IPS-15b (cell line): Measurements from ENCODE around the gene ZNF488.

Source experiments
- H3K27me3 ChIP-seq: one replicate; pipeline ENCODE4 v1.6.1; 2013; ENCODE audit warnings: low read length; ENCODE audit not compliant: control insufficient read depth, insufficient read depth
- H3K36me3 ChIP-seq: one replicate; pipeline ENCODE4 v1.6.1; 2013; ENCODE audit warnings: low read length; ENCODE audit not compliant: control insufficient read depth, insufficient read depth
- H3K4me1 ChIP-seq: one replicate; pipeline ENCODE4 v1.6.1; 2013; ENCODE audit warnings: mild to moderate bottlenecking, low read length; ENCODE audit not compliant: control insufficient read depth, insufficient read depth
- H3K4me3 ChIP-seq: one replicate; pipeline ENCODE4 v1.5.1; 2013; ENCODE audit warnings: low read depth, low read length
- H3K9ac ChIP-seq: one replicate; pipeline ENCODE4 v1.6.1; 2013; ENCODE audit warnings: low read depth, mild to moderate bottlenecking, low read length
- H3K9me3 ChIP-seq: one replicate; pipeline ENCODE4 v1.6.1; 2013; ENCODE audit warnings: mild to moderate bottlenecking, low read length; ENCODE audit not compliant: control insufficient read depth, insufficient read depth

Gene ZNF488

DNA sequence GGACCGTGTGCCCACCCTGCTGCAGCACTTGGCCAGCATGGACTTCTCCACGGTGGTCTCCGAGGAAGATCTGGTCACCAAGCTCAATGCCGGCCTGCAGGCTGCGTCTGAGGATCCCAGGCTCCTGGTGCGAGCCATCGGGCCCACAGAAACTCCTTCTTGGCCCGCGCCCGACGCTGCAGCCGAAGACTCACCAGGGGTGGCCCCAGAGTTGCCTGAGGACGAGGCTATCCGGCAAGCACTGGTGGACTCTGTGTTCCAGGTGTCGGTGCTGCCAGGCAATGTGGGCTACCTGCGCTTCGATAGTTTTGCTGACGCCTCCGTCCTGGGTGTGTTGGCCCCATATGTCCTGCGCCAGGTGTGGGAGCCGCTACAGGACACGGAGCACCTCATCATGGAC is 34.6 kb downstream of the ZNF488 start:
- H3K9ac ChIP-seq, result no peak overlapping the region
- H3K27me3 ChIP-seq, result no peaks in the 10 kb centered on the region
- H3K4me3 ChIP-seq, result no peak overlapping the region
- H3K36me3 ChIP-seq, result no peaks in the 10 kb centered on the region
- H3K9me3 ChIP-seq, result no peaks in the 10 kb centered on the region
- no peaks in the 10 kb centered on the region for H3K4me1 ChIP-seq

DNA sequence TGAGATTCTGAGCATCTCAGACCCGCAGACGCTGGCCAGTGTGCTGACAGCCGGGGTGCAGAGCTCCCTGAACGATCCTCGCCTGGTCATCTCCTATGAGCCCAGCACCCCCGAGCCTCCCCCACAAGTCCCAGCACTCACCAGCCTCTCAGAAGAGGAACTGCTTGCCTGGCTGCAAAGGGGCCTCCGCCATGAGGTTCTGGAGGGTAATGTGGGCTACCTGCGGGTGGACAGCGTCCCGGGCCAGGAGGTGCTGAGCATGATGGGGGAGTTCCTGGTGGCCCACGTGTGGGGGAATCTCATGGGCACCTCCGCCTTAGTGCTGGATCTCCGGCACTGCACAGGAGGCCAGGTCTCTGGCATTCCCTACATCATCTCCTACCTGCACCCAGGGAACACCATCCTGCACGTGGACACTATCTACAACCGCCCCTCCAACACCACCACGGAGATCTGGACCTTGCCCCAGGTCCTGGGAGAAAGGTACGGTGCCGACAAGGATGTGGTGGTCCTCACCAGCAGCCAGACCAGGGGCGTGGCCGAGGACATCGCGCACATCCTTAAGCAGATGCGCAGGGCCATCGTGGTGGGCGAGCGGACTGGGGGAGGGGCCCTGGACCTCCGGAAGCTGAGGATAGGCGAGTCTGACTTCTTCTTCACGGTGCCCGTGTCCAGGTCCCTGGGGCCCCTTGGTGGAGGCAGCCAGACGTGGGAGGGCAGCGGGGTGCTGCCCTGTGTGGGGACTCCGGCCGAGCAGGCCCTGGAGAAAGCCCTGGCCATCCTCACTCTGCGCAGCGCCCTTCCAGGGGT is 35.2 kb downstream of the ZNF488 start:
- H3K36me3 ChIP-seq, result no peaks in the 10 kb centered on the region
- H3K4me1 ChIP-seq, result no peaks in the 10 kb centered on the region
- no peak overlapping the region for H3K9ac ChIP-seq
- no peak overlapping the region for H3K4me3 ChIP-seq
- no peaks in the 10 kb centered on the region for H3K27me3 ChIP-seq
- no peaks in the 10 kb centered on the region for H3K9me3 ChIP-seq

DNA sequence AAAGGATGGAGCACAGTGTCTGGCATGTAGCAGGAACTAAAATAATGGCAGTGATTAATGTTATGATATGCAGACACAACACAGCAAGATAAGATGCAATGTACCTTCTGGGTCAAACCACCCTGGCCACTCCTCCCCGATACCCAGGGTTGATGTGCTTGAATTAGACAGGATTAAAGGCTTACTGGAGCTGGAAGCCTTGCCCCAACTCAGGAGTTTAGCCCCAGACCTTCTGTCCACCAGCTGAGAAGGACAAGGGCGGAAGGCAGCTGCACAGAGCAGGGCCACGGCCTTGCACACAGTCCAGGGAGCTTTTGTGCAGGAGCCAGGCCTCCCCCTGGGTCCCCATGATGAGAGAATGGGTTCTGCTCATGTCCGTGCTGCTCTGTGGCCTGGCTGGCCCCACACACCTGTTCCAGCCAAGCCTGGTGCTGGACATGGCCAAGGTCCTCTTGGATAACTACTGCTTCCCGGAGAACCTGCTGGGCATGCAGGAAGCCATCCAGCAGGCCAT is 35.9 kb downstream of the ZNF488 start, which contains the start of gene RBP3:
TSS of gene RBP3 (plus strand) at position 226 of the 514 bp plus-strand sequence. CDS start at position 348, 122 bp downstream.
- H3K9me3 ChIP-seq, result no peaks in the 10 kb centered on the region

DNA sequence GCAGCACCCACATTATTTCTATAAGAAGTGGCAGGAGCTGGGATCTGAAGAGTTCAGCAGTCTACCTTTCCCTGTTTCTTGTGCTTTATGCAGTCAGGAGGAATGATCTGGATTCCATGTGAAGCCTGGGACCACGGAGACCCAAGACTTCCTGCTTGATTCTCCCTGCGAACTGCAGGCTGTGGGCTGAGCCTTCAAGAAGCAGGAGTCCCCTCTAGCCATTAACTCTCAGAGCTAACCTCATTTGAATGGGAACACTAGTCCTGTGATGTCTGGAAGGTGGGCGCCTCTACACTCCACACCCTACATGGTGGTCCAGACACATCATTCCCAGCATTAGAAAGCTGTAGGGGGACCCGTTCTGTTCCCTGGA is 36.8 kb downstream of the ZNF488 start:
- Histone ChIP-seq H3K4me3 (no peak overlapping the region), H3K9me3 (no peaks in the 10 kb centered on the region), H3K27me3 (no peaks in the 10 kb centered on the region)

More for the DNA sequence above, 35.9 kb downstream of the ZNF488 start, which contains the start of gene RBP3:
- H3K4me1 ChIP-seq, result no peaks in the 10 kb centered on the region
- H3K36me3 ChIP-seq, result no peaks in the 10 kb centered on the region
- no peaks in the 10 kb centered on the region for H3K27me3 ChIP-seq
- H3K4me3 ChIP-seq, result no peak within 1 kb of the TSS
- H3K9ac ChIP-seq, result no peak within 1 kb of the TSS

DNA sequence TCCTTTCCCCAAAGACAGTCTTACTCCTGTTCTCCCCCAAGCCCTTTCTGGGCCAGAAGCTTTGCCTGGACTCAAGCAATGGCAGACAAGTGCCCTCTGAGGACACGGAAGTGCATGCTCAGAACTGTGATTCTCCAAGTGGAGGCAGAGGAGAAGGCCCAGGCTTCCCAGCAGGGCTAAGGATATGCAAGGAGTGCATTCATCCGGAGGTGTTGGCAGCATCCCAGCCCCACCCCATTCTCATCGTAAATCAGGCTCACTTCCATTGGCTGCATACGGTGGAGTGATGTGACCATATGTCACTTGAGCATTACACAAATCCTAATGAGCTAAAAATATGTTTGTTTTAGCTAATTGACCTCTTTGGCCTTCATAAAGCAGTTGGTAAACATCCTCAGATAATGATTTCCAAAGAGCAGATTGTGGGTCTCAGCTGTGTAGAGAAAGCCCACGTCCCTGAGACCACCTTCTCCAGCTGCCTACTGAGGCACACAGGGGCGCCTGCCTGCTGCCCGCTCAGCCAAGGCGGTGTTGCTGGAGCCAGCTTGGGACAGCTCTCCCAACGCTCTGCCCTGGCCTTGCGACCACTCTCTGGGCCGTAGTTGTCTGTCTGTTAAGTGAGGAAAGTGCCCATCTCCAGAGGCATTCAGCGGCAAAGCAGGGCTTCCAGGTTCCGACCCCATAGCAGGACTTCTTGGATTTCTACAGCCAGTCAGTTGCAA is 37.4 kb downstream of the ZNF488 start:
- no peaks in the 10 kb centered on the region for H3K9me3 ChIP-seq
- no peaks in the 10 kb centered on the region for H3K36me3 ChIP-seq
- H3K9ac ChIP-seq, result no peak overlapping the region
- no peaks in the 10 kb centered on the region for H3K27me3 ChIP-seq
- no peak overlapping the region for H3K4me3 ChIP-seq
- peaks cover 3% of the 10 kb centered on the region for H3K4me1 ChIP-seq

More for the DNA sequence above, 36.8 kb downstream of the ZNF488 start:
- Histone ChIP-seq H3K4me1 (peaks cover 3% of the 10 kb centered on the region), H3K9ac (no peak overlapping the region), H3K36me3 (no peaks in the 10 kb centered on the region)

DNA sequence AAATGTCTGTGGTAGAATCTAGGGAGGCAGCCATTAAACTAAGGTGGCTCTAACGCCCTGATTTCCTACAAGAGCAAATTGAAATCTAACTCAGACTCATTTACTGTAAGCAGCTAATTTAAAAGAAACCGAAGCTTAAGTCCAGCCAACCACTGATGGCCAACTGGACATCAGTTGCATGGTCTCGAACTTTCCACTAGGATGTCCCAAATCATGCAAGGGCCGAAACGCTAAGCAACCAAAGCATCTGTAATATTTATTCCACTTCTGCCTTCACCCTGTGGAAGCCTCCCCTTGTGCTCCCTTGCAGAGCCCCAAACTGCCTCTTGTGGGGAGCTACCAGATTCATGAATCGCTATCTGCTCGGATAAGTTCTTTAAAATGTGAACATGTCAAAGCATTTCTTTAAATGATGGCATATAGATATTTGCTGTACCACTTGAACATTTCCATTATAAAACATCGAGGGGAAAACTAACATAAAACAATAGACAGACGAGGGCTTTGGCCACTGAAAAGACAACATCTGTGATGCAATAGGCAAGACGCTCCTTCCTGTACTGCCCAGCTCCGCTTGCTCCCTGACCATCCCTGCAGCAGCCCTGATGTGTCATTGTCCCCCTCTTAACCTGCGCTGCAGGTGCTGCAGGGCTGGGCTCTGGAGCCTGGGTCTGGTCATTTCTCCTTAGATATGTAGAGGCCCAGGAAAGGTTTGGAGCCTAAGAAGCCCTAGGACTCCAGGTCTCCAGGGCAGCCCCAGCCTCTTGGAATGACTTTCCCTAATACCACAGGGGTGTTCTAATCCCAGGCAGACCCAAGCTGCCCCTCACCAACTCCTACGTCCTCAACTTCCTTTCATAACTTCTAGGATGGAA is 38.9 kb downstream of the ZNF488 start:
- Histone ChIP-seq H3K4me1 (peaks cover 3% of the 10 kb centered on the region), H3K9me3 (no peaks in the 10 kb centered on the region), H3K4me3 (no peak overlapping the region), H3K36me3 (no peaks in the 10 kb centered on the region), H3K9ac (no peak overlapping the region), H3K27me3 (no peaks in the 10 kb centered on the region)

DNA sequence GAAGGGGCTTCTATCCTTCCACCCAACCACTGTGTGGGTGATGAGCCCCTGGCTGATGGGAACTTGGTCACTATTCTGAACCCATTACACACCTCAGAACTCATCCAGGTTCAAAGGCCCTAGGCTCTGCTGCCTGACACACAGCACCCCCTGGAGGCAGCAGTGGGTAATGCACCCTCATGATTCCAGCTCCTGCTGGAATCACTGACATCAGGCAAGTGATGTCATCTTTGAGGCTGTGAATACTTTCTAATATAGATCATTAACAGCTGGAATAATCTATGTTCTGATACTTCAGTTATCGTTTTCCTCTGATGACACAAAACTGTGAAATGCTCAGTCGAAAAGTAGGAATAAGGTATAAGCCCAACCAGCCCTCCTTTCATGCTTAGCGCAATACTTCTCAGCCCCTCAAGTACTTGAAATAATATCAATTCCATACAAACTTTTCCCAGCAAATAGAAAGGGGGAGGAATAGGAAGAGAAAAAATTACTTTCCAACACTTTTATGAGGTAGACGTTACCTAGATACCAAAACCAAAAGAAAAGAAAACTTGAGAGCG is 43.4 kb downstream of the ZNF488 start:
- H3K9me3 ChIP-seq, result no peaks in the 10 kb centered on the region
- no peak overlapping the region for H3K4me3 ChIP-seq
- H3K4me1 ChIP-seq, result peaks cover 3% of the 10 kb centered on the region
- H3K27me3 ChIP-seq, result no peaks in the 10 kb centered on the region
- no peaks in the 10 kb centered on the region for H3K36me3 ChIP-seq
- no peak overlapping the region for H3K9ac ChIP-seq

DNA sequence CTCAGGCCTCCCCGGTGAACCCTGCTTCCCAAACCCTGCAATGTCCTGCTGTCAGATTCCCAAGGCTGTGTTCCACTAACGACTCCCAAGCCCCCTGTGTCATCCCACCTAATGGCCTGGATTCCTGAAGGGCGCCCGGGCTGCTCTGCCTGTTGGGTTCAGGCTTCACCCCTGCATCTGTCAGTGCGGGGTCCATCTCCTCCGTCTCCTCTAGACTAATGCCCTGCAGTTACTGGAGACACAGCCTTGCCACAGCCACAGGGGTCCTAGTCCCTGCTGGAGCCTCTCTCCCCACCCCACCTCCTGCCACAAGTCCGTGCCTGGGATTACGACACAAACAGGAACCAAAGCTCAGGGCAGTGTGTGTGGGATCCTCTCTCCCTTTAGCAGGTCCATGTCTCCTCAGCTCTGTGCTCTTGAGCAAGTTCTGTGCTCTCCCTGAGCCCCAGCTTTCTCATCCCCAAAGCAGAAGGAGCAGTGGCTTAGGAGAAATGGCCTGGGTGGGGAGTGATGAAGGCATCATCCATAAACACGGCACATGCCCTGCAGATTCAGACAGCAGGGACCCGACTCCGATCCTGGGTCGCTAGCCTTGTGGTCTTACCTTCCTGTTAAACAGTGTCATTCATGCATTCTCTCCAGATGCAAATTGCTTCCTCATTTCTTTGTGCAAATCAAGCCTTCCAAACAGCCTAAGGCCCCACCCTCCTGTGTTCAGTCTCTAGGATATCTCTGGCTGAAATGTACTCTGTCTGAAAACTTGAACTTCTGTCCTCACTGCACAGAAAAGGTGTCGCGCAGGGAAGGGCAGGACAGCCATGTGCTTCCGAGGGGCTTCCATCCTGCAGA is 44.1 kb downstream of the ZNF488 start:
- Histone ChIP-seq H3K4me1 (peaks cover 3% of the 10 kb centered on the region), H3K4me3 (no peak overlapping the region), H3K9ac (no peak overlapping the region), H3K36me3 (no peaks in the 10 kb centered on the region), H3K9me3 (no peaks in the 10 kb centered on the region), H3K27me3 (no peaks in the 10 kb centered on the region)

DNA sequence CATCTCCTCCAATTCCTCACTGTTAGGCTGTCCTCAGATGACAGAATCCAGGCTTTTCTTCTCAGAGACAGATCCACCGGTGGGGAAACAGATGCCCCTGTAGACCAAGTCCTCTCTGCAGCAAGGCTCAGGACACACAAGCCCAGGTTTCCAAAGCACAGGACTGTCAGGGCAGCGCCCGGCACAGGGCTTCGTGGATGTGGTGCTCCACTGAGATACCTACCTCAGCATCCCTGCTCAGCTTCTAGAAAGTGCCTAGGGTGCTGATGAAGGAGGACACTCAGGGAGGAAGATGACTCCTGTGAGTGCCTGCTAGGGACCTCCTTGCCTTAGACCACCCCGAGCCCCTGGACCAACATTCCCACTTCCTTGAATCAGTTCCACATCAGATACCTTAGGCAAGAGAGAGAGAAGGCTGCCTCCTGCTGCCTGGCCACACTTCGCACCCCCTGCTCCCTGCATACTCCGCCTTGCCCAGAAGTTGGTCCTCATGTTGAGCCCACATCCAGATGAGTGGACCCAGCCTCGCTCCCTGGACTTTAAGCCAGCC is 44.8 kb downstream of the ZNF488 start:
- H3K27me3 ChIP-seq, result no peaks in the 10 kb centered on the region
- no peak overlapping the region for H3K9ac ChIP-seq
- H3K4me3 ChIP-seq, result no peak overlapping the region
- no peaks in the 10 kb centered on the region for H3K9me3 ChIP-seq
- no peaks in the 10 kb centered on the region for H3K36me3 ChIP-seq
- H3K4me1 ChIP-seq, result peaks cover 3% of the 10 kb centered on the region

DNA sequence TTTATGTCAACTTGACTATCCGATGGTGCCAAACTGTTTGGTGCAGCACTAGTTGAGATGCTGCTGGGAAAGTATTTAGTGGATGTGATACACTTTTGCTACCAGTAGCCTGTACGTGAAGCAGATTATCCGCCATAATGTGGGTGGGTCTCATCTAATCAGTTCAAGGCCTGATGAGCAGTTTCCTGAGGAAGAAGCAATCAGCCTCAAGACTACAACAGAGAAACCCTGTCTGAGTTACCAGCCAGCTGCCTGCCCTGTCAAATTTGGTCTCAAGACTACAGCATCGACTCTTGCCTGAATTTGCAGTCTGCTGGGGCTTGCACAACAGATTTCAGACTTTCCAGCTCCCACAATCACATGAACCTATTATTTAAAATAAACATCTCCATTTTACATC is 46.8 kb downstream of the ZNF488 start:
- no peaks in the 10 kb centered on the region for H3K36me3 ChIP-seq
- no peaks in the 10 kb centered on the region for H3K4me1 ChIP-seq
- H3K27me3 ChIP-seq, result no peaks in the 10 kb centered on the region

More for the DNA sequence above, 46.8 kb downstream of the ZNF488 start:
- H3K9me3 ChIP-seq, result no peaks in the 10 kb centered on the region
- no peak overlapping the region for H3K4me3 ChIP-seq
- H3K9ac ChIP-seq, result no peak overlapping the region
